Measurements from ENCODE around the gene ADAMTS10.
"Not testable (repeated sequence)": the region's sequence is repeated elsewhere in the genome, so short reads cannot be mapped to it uniquely, and the experiment has no call there.

ADAMTS10 gene

GRCh38 chr19:8589177-8589714, 21.3 kb downstream of the ADAMTS10 start:
- DNase-seq, result no peak

GRCh38 chr19:8585894-8586750, 24.4 kb downstream of the ADAMTS10 start:
- DNase-seq, result peak; percentile 2 to 30 (median 4)

GRCh38 chr19:8584965-8585893, 25.3 kb downstream of the ADAMTS10 start:
- no peak for DNase-seq

GRCh38 chr19:8580710-8581281, 29.7 kb downstream of the ADAMTS10 start:
- peak; percentile 43 to 67 (median 45) for DNase-seq

DNA sequence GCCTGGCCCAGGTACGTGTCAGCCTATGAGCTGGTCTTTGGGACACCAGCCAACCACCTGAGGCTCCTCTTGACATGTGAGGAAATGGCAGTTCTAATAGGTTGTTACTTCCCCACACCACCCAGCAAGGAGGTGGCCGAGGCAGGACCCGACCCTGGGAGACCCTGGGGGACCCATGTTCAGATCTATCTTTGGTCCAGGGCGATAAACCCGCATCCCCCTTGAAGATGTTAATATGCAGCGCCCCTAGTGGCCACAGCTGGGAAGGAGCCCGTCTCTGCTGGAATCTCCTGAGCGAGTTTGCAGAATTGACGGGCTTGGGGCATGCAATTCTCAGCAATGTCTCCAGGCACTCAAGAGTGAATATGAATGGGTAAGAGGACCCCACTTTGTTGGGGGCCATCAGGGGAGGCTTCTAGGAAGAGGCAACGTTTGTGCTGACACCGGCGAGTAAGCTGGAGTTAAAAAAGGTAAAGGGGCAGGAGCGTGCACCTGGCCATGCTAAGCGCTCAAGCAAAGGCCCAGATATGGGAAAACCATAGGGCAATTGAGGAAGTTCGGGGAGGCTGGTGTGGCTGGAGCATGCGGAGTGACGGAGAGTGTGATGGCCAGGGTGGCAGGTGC, 31.8 kb downstream of the ADAMTS10 start:
- peak; percentile 13 to 44 (median 28) for DNase-seq

- no peak for DNase-seq
Measured at GRCh38 chr19:8577741-8578140, 32.8 kb downstream of the ADAMTS10 start.

DNA sequence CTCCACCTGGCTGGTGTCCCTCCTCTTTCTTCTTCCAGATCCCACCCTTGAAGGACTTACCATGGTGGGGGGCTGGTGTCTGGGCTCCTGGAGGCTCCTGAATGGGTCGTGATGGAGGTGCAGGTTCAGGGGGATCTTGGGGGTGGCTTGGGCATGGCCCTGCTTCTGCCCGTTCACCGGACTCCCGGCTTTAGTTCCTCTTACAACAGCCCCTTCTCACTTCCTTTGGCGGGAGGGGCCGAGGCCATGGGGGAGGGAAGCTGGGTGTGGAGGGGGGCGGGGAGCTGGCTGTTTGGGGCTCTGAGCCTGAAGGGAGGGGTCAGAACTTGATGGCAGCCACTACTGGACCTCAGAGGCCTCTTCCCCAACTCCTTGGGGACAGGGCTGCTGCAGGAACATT, 33.3 kb downstream of the ADAMTS10 start, which contains the start of gene MYO1F:
Gene MYO1F (minus strand): TSS at position 196 of the 400 bp plus-strand sequence. CDS start 133 bp downstream, at position 63.
- no peak for DNase-seq

- DNase-seq, result no peak
Measured at GRCh38 chr19:8576273-8576993, 34.1 kb downstream of the ADAMTS10 start.

GRCh38 chr19:8575467-8575997, 35.0 kb downstream of the ADAMTS10 start:
- no peak for DNase-seq

DNA sequence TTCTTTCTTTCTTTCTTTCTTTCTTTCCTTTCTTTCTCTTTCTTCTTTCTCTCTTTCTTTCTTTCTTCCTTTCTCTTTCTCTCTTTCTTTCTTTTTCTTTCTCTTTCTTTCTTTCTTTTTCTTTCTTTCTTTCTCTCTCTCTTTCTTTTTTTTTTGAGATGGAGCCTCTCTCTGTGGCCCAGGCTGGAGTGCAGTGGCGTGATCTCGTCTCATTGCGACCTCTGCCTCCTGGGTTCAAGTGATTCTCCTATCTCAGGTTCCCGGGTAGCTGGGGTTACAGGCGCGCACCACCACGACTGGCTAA, 35.9 kb downstream of the ADAMTS10 start:
- DNase-seq, result not testable (repeated sequence)

- no peak for DNase-seq
Measured at GRCh38 chr19:8573316-8573715, 37.2 kb downstream of the ADAMTS10 start.

GRCh38 chr19:8571006-8571411, 39.5 kb downstream of the ADAMTS10 start:
- DNase-seq, result no peak

DNA sequence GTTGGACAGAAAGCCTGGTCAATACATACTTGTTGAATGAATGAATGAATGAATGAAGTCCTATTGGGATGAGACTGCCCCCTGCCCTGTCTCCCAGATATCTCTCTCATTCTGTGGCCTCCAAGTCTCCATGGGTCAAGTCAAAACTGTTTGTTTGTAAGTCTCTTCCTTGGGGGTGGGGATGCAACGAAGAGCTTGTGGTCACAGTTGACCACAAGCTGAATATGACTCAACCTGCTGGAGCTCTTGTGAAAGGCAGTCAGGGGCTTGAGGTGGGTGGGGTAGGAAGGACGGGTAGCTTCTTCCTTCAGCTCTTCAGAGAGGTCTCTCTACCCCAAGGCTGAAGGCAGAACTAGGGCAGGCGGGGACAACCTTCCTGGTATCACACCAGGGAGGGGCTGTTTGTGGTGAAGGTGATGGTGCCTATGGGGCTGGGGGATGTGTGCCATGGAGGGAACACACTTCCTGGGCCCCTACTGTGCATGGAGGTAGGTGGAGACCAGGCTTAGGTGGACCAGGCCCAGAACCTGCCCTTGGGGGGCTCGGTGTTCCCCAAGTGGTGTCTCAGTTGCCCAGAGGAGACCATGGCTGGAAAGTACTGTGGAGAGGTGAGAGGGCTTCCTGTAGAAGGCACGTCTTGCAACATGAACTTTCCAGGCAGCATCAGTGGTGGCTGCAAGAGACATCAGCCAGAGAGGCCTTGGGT, 41.3 kb downstream of the ADAMTS10 start:
- DNase-seq, result no peak

DNA sequence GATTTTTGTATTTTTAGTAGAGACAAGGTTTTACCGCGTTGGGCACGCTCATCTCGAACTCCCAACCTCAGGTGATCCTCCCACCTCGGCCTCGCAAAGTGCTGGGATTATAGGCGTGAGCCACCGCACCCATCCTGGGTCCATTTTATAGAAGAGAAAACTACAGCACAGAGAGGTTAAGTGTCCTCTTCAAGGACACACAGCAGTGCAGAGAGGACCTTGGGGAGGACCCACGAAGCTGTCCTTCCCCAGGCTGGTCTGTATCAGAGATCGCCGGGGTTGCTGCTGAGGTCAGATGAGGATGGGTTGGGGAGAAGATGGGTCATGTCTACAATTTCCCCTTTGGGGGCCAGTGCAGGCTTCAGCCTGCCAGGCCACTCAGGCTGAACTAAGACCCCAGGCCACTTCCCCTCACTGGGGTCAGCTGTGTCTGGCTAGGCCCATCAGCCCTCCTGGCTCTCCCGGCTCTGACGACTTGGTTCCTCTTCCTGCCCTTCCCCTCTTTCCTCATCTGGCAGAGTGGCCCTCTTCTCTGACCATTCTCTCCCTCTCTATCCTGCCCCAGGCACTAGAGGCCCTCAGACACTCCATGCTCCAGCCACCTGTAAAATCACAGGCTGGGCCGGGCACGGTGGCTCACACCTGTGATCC, 42.9 kb downstream of the ADAMTS10 start:
- DNase-seq, result no peak

GRCh38 chr19:8566855-8567254, 43.7 kb downstream of the ADAMTS10 start:
- no peak for DNase-seq

DNA sequence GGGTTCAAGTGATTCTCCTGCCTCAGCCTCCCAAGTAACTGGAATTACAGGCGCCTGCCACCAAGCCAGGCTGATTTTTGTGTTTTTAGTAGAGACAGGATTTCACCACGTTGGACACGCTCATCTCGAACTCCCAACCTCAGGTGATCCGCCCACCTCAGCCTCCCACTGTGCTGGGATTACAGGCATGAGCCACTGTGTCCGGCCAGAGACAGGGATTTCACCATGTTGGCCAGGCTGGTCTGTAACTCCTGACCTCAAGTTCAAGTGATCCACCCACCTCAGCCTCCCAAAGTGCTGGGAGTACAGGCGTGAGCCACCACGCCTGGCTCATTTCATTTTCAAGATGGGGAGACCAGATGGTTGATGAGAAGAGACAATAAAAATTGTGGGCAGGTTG, 45.6 kb downstream of the ADAMTS10 start:
- DNase-seq, result not testable (repeated sequence)

DNA sequence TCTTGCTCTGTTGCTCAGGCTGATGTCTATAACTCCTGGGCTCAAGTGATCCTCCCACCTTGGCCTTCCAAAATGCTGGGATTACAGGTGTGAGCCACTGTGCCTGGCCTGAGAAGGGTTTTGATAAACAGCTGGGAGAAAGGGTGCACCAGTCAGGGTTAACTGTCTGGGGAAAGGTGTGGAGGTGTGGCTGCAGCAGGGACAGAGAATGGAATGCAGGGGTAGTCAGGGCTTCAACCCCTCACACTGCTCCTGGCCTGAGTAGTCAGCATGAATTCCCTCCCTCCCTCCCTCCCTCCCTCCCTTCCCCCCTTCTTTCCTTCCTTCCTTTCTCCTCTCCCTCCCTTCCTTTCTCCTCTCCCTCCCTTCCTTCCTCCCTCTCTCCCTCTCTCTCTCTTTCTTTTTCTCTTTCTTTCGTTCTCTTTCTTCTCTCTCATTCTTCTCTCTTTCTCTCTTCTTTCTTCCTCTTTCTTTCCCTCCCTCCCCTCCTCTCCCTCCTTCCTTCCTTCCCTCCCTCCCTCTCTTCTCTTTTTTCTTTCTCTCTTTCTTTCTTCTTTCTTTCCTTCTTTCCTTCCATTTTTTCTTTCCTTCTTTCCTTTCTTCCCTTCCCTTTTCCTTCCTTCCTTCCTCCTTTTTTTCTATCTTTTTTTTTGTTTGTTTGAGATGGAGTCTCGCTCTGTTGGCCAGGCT, 49.3 kb downstream of the ADAMTS10 start:
- DNase-seq, result no peak

DNA sequence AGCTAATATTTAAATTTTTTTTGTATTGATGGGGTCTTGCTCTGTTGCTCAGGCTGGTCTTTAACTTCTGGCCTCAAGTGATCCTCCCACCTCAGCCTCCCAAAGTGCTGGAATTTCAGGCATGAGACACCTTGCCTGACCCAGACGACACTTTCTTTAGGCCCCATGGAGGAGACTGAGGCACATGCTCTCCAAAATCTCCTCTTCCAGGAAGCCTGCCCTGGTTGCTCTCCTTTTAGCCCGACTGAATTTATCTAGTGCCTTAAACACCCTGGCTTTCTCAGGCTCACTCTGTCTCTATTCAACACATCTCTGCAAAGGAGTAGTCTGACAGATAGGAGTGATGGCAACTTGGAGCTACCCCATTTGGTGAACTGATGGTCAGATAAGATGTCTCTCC, 52.2 kb downstream of the ADAMTS10 start:
- DNase-seq, result no peak

GRCh38 chr19:8557642-8558238, 52.8 kb downstream of the ADAMTS10 start:
- DNase-seq, result no peak

All from NCI-H1417 (cell line).